Endothelial cell (in vitro differentiated cells): ENCODE data around the gene TLN1. TPM values are rescaled to one million over a fixed set of nuclear protein-coding genes. Genes with fewer than 3 reads are reported as not detected.

Experiments used
- DNase-seq: peaks from one replicate; pipeline ENCODE4 v3.0.0; 2021; ENCODE audit warnings: low spot score
- H3K27ac Mint-ChIP-seq: one replicate; pipeline ENCODE4 v1.8.0; 2021; ENCODE audit warnings: mixed read lengths, inconsistent platforms; ENCODE audit not compliant: unreplicated experiment
- H3K27me3 Mint-ChIP-seq: one replicate; pipeline ENCODE4 v1.8.0; 2021; ENCODE audit warnings: mild to moderate bottlenecking, moderate library complexity, mixed read lengths, inconsistent platforms; ENCODE audit not compliant: unreplicated experiment
- H3K36me3 Mint-ChIP-seq: one replicate; pipeline ENCODE4 v1.8.0; 2021; ENCODE audit warnings: mild to moderate bottlenecking, low read depth, mixed read lengths, inconsistent platforms; ENCODE audit not compliant: unreplicated experiment
- H3K4me1 Mint-ChIP-seq: one replicate; pipeline ENCODE4 v1.8.0; 2021; ENCODE audit warnings: mild to moderate bottlenecking, mixed read lengths, inconsistent platforms; ENCODE audit not compliant: unreplicated experiment
- H3K4me3 Mint-ChIP-seq: one replicate; pipeline ENCODE4 v1.8.0; 2021; ENCODE audit warnings: mild to moderate bottlenecking, mixed read lengths, inconsistent platforms; ENCODE audit not compliant: unreplicated experiment
- H3K9me3 Mint-ChIP-seq: one replicate; pipeline ENCODE4 v1.8.0; 2021; ENCODE audit warnings: mixed read lengths, inconsistent platforms; ENCODE audit not compliant: unreplicated experiment
- total RNA-seq: library from RNA; stranded (reverse); fragmentation: NEBNext Ultra II Directional; extraction: Animal tissue kit (Norgen Biotek cat#: 25700); gene quantifications from one replicate; pipeline ENCODE4 v1.2.1, GENCODE V29; 2021; ENCODE audit not compliant: unreplicated experiment
- TF ChIP-seq, protein P1 (sequence below): fragments of 200-600 bp; sonication (generic); IDR thresholded peaks from one replicate; pipeline ENCODE4 v1.5.0; 2021; ENCODE audit warnings: antibody characterized with exemption; ENCODE audit not compliant: unreplicated experiment

Gene TLN1
- total RNA-seq, 1 donor from 2014 or later, result 370 TPM

DNA sequence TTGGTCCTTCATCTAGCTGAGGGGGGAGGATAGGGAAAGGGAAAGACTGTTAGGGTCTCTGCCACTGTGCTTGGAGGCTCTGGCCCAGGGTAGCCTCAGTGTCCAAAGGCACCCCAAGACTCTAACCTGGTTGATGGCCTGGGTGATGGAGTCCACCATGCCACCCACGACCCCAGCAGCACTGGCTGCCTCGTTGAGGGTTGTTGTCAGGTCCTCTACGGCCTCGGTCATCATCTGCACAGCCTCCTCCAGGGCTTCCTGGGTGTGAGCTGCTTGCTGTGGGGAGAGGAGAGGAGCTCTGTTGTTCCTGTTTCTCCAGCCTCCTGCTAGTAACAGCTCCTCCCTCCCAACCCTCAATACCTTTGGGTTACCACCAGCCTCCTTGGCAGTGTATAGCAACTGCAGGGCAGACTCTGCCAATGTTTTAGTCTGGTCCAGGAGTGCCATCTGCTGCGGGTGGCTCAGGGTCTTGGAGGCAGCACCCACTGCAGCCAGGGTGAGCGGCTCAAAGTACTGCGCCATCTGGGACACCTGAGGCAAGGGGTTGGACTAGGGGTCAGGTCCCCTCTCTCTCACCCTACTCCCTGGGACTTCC lies 26.1 kb downstream of the TLN1 start:
- peaks cover 8% of the 10 kb centered on the region for H3K27me3 Mint-ChIP-seq
- no peak for DNase-seq
- H3K9me3 Mint-ChIP-seq, result no peaks in the 10 kb centered on the region
- peaks cover 70% of the 10 kb centered on the region for H3K36me3 Mint-ChIP-seq
- H3K4me1 Mint-ChIP-seq, result no peaks in the 10 kb centered on the region
- no peak overlapping the region for H3K4me3 Mint-ChIP-seq
- TF ChIP-seq, protein P1, sequence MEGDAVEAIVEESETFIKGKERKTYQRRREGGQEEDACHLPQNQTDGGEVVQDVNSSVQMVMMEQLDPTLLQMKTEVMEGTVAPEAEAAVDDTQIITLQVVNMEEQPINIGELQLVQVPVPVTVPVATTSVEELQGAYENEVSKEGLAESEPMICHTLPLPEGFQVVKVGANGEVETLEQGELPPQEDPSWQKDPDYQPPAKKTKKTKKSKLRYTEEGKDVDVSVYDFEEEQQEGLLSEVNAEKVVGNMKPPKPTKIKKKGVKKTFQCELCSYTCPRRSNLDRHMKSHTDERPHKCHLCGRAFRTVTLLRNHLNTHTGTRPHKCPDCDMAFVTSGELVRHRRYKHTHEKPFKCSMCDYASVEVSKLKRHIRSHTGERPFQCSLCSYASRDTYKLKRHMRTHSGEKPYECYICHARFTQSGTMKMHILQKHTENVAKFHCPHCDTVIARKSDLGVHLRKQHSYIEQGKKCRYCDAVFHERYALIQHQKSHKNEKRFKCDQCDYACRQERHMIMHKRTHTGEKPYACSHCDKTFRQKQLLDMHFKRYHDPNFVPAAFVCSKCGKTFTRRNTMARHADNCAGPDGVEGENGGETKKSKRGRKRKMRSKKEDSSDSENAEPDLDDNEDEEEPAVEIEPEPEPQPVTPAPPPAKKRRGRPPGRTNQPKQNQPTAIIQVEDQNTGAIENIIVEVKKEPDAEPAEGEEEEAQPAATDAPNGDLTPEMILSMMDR, result no peak
- no peak overlapping the region for H3K27ac Mint-ChIP-seq

- no peak overlapping the region for H3K4me3 Mint-ChIP-seq
- peaks cover 8% of the 10 kb centered on the region for H3K27me3 Mint-ChIP-seq
- TF ChIP-seq, protein P1, result no peak
- DNase-seq, result no peak
- H3K36me3 Mint-ChIP-seq, result peaks cover 65% of the 10 kb centered on the region
- no peak overlapping the region for H3K27ac Mint-ChIP-seq
- no peaks in the 10 kb centered on the region for H3K4me1 Mint-ChIP-seq
- no peaks in the 10 kb centered on the region for H3K9me3 Mint-ChIP-seq
These were observed 26.6 kb downstream of the TLN1 start for GRCh38 chr9:35705372-35705771.

DNA sequence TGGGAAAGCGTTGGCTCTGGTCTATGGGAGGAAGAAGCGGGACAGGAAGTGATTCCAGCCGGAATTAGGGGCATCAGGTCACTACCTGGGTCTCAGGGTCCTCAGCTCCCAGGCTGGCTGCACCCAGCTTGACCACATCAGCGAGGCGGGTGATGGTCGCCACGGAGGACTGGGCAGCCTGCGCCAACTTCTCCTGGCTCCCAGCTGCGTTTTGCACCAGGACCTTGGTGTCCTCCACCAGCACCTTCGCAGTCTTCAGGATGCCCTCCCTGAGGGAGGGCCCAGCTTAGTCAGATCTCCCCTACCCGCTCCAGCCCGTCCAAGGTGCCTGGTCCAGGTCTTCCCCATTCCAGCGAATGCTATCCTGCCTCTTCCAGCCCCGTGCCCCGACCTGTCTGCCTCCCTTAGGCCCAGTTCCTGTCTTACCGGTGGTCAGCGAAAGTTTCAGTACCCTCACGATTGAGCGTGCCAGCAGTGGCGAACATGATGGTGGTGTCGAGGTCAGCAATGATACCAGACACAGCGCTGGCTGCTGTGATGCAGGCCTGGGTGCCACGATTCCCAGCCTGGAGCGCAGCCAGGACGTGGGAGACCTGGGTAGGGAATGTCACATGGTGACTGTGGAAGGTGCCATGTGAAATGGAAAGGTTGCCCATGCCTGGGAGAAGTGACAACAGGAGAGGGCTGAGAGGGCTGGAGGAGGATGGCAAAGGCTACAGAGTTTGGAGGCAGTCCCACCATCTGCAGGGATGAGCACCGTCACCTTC lies 27.9 kb downstream of the TLN1 start:
- H3K27me3 Mint-ChIP-seq, result peaks cover 8% of the 10 kb centered on the region
- DNase-seq, result no peak
- H3K4me1 Mint-ChIP-seq, result no peaks in the 10 kb centered on the region
- peaks cover 59% of the 10 kb centered on the region for H3K36me3 Mint-ChIP-seq
- H3K4me3 Mint-ChIP-seq, result peak overlapping the region; percentile 70
- no peaks in the 10 kb centered on the region for H3K9me3 Mint-ChIP-seq
- H3K27ac Mint-ChIP-seq, result peak overlapping the region; percentile 30
- TF ChIP-seq, protein P1, result no peak

- Mint-ChIP-seq H3K27me3 (peaks cover 9% of the 10 kb centered on the region), H3K27ac (peak overlapping the region; percentile 41), H3K9me3 (no peaks in the 10 kb centered on the region), H3K4me1 (no peaks in the 10 kb centered on the region), H3K4me3 (peak overlapping the region; percentile 69), H3K36me3 (peaks cover 48% of the 10 kb centered on the region)
- TF ChIP-seq, protein P1, result no peak
- DNase-seq, result no peak
These were observed 29.3 kb downstream of the TLN1 start for GRCh38 chr9:35702696-35703095.

DNA sequence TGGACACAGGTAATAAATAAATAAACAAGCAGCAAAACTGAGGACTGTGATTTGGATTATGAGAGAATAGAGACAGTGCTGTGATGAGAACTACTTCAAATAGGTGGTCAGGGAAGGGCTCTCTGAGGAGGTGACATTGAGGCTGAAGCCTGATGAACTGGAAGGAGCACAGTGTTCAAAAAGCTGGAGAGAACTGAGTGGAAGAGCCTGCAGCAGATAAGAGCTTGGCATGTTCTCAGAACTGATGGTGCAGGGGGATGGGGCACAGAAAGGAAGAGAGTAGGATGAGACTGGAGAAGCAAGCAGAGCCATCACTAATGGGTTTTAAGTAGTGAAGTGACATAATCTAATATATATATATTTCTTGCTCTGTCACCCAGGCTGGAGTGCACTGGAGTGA lies 31.1 kb downstream of the TLN1 start:
- Mint-ChIP-seq H3K27me3 (peaks cover 9% of the 10 kb centered on the region), H3K4me3 (no peak overlapping the region), H3K9me3 (no peaks in the 10 kb centered on the region), H3K36me3 (peaks cover 47% of the 10 kb centered on the region), H3K27ac (no peak overlapping the region), H3K4me1 (no peaks in the 10 kb centered on the region)
- DNase-seq, result no peak
- TF ChIP-seq, protein P1, result no peak
